Keratinocyte (primary cell): Measurements from ENCODE around the gene SELENOP. TPM values are rescaled to one million over a fixed set of nuclear protein-coding genes. Genes with fewer than 3 reads are reported as not detected.

Experiments used
- DNase-seq: peaks from one replicate; pipeline ENCODE4 v3.0.0-alpha.2; 2011; ENCODE audit warnings: low read depth, missing footprints, low spot score
- FAIRE-seq: peaks from 2 replicates; lab custom pipeline; 2011; peaks lifted over from hg19 to GRCh38; lab: Jason Lieb, UNC
- H2AFZ ChIP-seq: 2 replicates; pipeline ENCODE4 v1.6.0; 2012; ENCODE audit warnings: low read length, control low read depth, inconsistent platforms; ENCODE audit not compliant: control insufficient read depth
- H3K27ac ChIP-seq: 2 replicates; pipeline ENCODE4 v1.5.1; 2011; ENCODE audit warnings: low read length; ENCODE audit not compliant: control insufficient read depth, insufficient read depth
- H3K27me3 ChIP-seq: 3 replicates; pipeline ENCODE4 v1.6.0; 2011; ENCODE audit warnings: low read length; ENCODE audit not compliant: control insufficient read depth, insufficient read depth; ENCODE audit errors: extremely low read depth
- H3K36me3 ChIP-seq, 2 experiments: 2 replicates in 1 of 2; 3 replicates in 1 of 2; pipeline ENCODE4 v1.5.1; 2011; ENCODE audit warnings: low read length in 2 of 2, mild to moderate bottlenecking in 1 of 2; ENCODE audit not compliant: control insufficient read depth in 2 of 2, insufficient read depth in 2 of 2; ENCODE audit errors: extremely low read depth in 1 of 2
- H3K4me1 ChIP-seq: 3 replicates; pipeline ENCODE4 v1.5.1; 2011; ENCODE audit warnings: low read length; ENCODE audit not compliant: control insufficient read depth, insufficient read depth; ENCODE audit errors: extremely low read depth
- H3K4me2 ChIP-seq: 3 replicates; pipeline ENCODE4 v1.6.0; 2011; ENCODE audit warnings: low read depth, low read length; ENCODE audit not compliant: control insufficient read depth, insufficient read depth; ENCODE audit errors: extremely low read depth
- H3K4me3 ChIP-seq, 3 experiments: fragments of 200-600 bp in 1 of 3; sonication (generic) in 1 of 3; 2 replicates in 2 of 3; 3 replicates in 1 of 3; pipeline ENCODE4 v1.5.1; 2011 to 2016; ENCODE audit warnings: low read length in 3 of 3, mild to moderate bottlenecking in 3 of 3, control low read depth in 2 of 3, inconsistent platforms in 1 of 3, low read depth in 1 of 3, mixed read lengths in 1 of 3, mixed run types in 1 of 3, moderate library complexity in 1 of 3; ENCODE audit not compliant: control insufficient read depth in 2 of 3, insufficient read depth in 2 of 3; ENCODE audit errors: extremely low read depth in 1 of 3
- H3K79me2 ChIP-seq: 2 replicates; pipeline ENCODE4 v1.6.0; 2012; ENCODE audit warnings: low read length; ENCODE audit not compliant: control insufficient read depth, insufficient read depth
- H3K9ac ChIP-seq: 3 replicates; pipeline ENCODE4 v1.6.0; 2011; ENCODE audit warnings: low read length; ENCODE audit not compliant: control insufficient read depth, insufficient read depth; ENCODE audit errors: extremely low read depth
- H3K9me1 ChIP-seq: 3 replicates; pipeline ENCODE4 v1.6.0; 2011; ENCODE audit warnings: low read length; ENCODE audit not compliant: control insufficient read depth, insufficient read depth; ENCODE audit errors: extremely low read depth
- H3K9me3 ChIP-seq: 2 replicates; pipeline ENCODE4 v1.5.1; 2012; ENCODE audit warnings: low read depth, low read length; ENCODE audit not compliant: control insufficient read depth
- H4K20me1 ChIP-seq: 3 replicates; pipeline ENCODE4 v1.6.0; 2011; ENCODE audit warnings: low read length; ENCODE audit not compliant: control insufficient read depth, insufficient read depth; ENCODE audit errors: extremely low read depth
- CTCF ChIP-seq, 3 experiments: IDR thresholded peaks in 1 of 3; conservative IDR thresholded peaks in 1 of 3; optimal IDR thresholded peaks in 1 of 3; 2 replicates in 2 of 3; 3 replicates in 1 of 3; pipeline versions ENCODE3 to v1.5.1; 2011; ENCODE audit warnings: low read length in 3 of 3, mild to moderate bottlenecking in 3 of 3, moderate library complexity in 2 of 3, control low read depth in 1 of 3, inconsistent platforms in 1 of 3; ENCODE audit not compliant: insufficient read depth in 2 of 3; ENCODE audit errors: extremely low read depth in 1 of 3
- EZH2 ChIP-seq: IDR thresholded peaks from one replicate; pipeline ENCODE4 v1.6.1; 2012; ENCODE audit warnings: inconsistent platforms, mild to moderate bottlenecking, low read length, moderate library complexity
- dilution Hi-C: fragments of 300-500 bp; cut with MboI; formaldehyde crosslinking; loops from one replicate; pipeline ENCODE4 v1.7.0; 2020; ENCODE audit warnings: low sequenced_read_pairs; ENCODE audit not compliant: extremely low pct_ligation_motif_present
- polyA plus RNA-seq, 5 experiments: library from polyadenylated mRNA; depleted of rRNA in 3 of 5; stranded (reverse) in 3 of 5; stranded (forward) in 1 of 5; unstranded in 1 of 5; fragments of >200 nt; gene quantifications; 1 replicate in 1 of 5; 2 replicates in 3 of 5; 3 replicates in 1 of 5; pipeline versions ENCODE4 v1.2.1 to v1.2.3, GENCODE V29; 2011 to 2012; ENCODE audit warnings: missing spikeins in 2 of 5, low read depth in 1 of 5, low replicate concordance in 1 of 5

SELENOP gene
- polyA plus RNA-seq, 1 donor (not counting 4 experiments of a cell fraction or from before 2014, with no cell fraction given) = 10.4 TPM

- Histone ChIP-seq H4K20me1 (no peaks in the 10 kb centered on the region), H3K27me3 (no peaks in the 10 kb centered on the region), H3K9ac (no peak overlapping the region), H3K9me3 (no peaks in the 10 kb centered on the region), H3K9me1 (no peaks in the 10 kb centered on the region), H3K79me2 (no peaks in the 10 kb centered on the region), H3K4me2 (no peak overlapping the region), H3K27ac (no peak overlapping the region), H3K4me1 (no peaks in the 10 kb centered on the region), H3K4me3 (no peak overlapping the region), H3K36me3 (no peaks in the 10 kb centered on the region), H2AFZ (no peak overlapping the region)
- DNase-seq (no peak), FAIRE-seq (no peak)
- TF ChIP-seq CTCF (optimal IDR thresholded peaks at IDR 0.05 in 1 of 3, IDR thresholded peaks at IDR 0.05 in 1 of 3, conservative IDR thresholded peaks at IDR 0.05 in 1 of 3; ENCODE audit: extremely low read depth in 1 of 3, insufficient read depth in 2 of 3, low read length in 3 of 3) (no peak), EZH2 (no peak)
- dilution Hi-C loops = no loop called here
These were observed 32.6 kb downstream of the SELENOP start for GRCh38 chr5:42779083-42779482.

GRCh38 chr5:42772265-42772993 lies 39.3 kb downstream of the SELENOP start:
- dilution Hi-C loops = no loop called here
- peak overlapping the region; percentile 8 to 48 (median 42) for H3K4me3 ChIP-seq

More at GRCh38 chr5:42772265-42772993, 39.3 kb downstream of the SELENOP start:
- TF ChIP-seq EZH2 (no peak), CTCF (optimal IDR thresholded peaks at IDR 0.05 in 1 of 3, IDR thresholded peaks at IDR 0.05 in 1 of 3, conservative IDR thresholded peaks at IDR 0.05 in 1 of 3; ENCODE audit: extremely low read depth in 1 of 3, insufficient read depth in 2 of 3, low read length in 3 of 3) (no peak)
- Histone ChIP-seq H3K4me1 (peaks cover 10% of the 10 kb centered on the region), H3K79me2 (no peaks in the 10 kb centered on the region), H2AFZ (peak overlapping the region; percentile 67), H3K27me3 (no peaks in the 10 kb centered on the region), H3K9me1 (no peaks in the 10 kb centered on the region), H3K9me3 (no peaks in the 10 kb centered on the region), H3K9ac (no peak overlapping the region), H3K36me3 (no peaks in the 10 kb centered on the region), H3K4me2 (peak overlapping the region; percentile 78), H3K27ac (no peak overlapping the region), H4K20me1 (no peaks in the 10 kb centered on the region)
- DNase-seq = no peak
- FAIRE-seq = peak; percentile 39
